ENCODE measurements around the gene SLC25A21.

Gene SLC25A21

DNA sequence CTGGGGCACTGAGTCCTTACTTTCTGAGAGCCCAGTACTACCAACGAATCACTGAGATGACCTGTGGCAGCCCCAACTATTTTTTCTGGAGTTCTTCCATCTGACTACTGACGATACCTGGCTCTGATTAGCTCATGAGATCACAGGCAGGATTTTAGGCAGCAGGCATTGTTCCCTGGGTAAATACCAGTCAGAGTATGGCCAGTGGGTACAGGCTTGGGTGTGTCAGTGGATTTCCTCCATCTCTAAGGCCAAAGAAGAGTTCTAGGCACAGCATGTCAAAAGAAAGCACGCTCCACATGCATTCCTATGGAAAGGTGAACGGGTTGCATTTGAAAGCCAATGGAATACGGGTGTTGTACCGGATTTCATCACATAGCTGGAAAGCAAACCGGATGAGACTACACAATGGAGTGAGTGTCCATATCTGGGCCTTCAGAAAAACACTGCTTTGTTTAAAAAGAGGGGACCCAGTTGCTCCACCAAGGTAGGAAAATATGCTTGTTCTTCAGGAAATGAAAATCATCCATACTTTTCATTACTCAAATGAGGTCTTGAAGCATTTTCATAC, 455.7 kb downstream of the SLC25A21 start:
- CTCF ChIA-PET: interaction anchor here (0.6 to 0.8 kb wide), 2 partner anchors 36 to 61 kb away, joined by 3 to 4 read pairs; no protein-coding TSS in a partner anchor
- H3K27ac ChIP-seq (ENCODE audit: extremely low read depth, low read depth, low read length): no peak overlapping the region
- no peaks in the 10 kb centered on the region for H3K36me3 ChIP-seq (ENCODE audit: control insufficient read depth in 2 of 2, insufficient read depth in 1 of 2, low read length in 2 of 2)
- POLR2A ChIA-PET: no interaction called here
- TF ChIP-seq ZNF791 (tag by site-specific recombination; IDR thresholded peaks at IDR 0.05) (no peak), ZNF837 (tag by site-specific recombination; IDR thresholded peaks at IDR 0.05) (no peak)
- H3K4me3 ChIP-seq (ENCODE audit: low read depth, low read length): no peak overlapping the region
- no peaks in the 10 kb centered on the region for H3K9me3 ChIP-seq (ENCODE audit: control insufficient read depth, insufficient read depth, low read depth, low read length)
- no peaks in the 10 kb centered on the region for H3K4me1 ChIP-seq (ENCODE audit: control insufficient read depth, insufficient read depth, low read length)

DNA sequence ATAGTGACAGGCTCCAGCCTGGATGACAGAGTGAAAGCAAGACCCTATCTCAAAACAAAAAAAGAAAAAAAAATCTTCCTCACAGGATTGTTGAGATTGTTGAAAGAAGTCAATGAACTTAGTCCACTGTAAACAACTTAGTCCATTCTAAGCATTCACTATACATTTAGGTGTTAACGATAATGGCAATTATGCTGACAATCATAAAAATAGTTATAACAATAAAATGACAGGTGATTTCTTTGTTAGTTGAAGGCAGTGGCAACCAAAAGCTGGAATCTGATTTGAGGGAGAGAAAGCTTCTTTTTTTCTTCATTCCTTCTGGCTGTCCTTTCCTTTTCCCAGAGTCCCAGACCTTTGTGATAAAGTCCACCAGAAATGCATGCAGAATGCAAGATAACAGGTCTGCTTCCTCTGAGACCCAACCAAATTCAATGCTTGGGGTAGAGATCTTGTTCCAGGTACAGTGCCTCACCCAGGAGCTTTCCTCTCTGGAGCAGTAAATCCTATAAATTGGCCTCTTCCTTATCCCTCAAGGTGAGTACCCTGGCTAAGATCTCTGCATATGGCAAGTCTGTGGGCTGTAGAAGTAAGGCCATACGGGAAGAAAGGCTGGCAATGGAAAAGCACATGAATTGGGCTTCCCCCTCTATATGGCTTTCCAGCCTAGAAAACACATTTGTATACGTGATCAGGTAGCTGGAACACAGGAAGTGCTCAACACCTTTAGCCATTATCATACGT, 458.3 kb downstream of the SLC25A21 start:
- Histone ChIP-seq H3K4me1 (ENCODE audit: control insufficient read depth, insufficient read depth, low read length) (no peaks in the 10 kb centered on the region), H3K4me3 (ENCODE audit: low read depth, low read length) (no peak overlapping the region), H3K36me3 (ENCODE audit: control insufficient read depth in 2 of 2, insufficient read depth in 1 of 2, low read length in 2 of 2) (no peaks in the 10 kb centered on the region), H3K9me3 (ENCODE audit: control insufficient read depth, insufficient read depth, low read depth, low read length) (no peaks in the 10 kb centered on the region), H3K27ac (ENCODE audit: extremely low read depth, low read depth, low read length) (no peak overlapping the region)
- TF ChIP-seq ZNF623 (tag by site-specific recombination; IDR thresholded peaks at IDR 0.05) (no peak), ZNF561 (tag by site-specific recombination; IDR thresholded peaks at IDR 0.05; ENCODE audit: borderline replicate concordance) (no peak), ZNF140 (tag by site-specific recombination; IDR thresholded peaks at IDR 0.05) (no peak), ZNF366 (tag by site-specific recombination; conservative IDR thresholded peaks at IDR 0.05) (no peak), MEIS1 (CRISPR knock-in tag; IDR thresholded peaks at IDR 0.05; ENCODE audit: borderline replicate concordance) (no peak), ZNF274 (IDR thresholded peaks at IDR 0.05; ENCODE audit: low read length) (no peak), ZNF274 (tag by site-specific recombination; IDR thresholded peaks at IDR 0.05; ENCODE audit: borderline replicate concordance) (no peak)
- TF ChIP-seq, protein P1, sequence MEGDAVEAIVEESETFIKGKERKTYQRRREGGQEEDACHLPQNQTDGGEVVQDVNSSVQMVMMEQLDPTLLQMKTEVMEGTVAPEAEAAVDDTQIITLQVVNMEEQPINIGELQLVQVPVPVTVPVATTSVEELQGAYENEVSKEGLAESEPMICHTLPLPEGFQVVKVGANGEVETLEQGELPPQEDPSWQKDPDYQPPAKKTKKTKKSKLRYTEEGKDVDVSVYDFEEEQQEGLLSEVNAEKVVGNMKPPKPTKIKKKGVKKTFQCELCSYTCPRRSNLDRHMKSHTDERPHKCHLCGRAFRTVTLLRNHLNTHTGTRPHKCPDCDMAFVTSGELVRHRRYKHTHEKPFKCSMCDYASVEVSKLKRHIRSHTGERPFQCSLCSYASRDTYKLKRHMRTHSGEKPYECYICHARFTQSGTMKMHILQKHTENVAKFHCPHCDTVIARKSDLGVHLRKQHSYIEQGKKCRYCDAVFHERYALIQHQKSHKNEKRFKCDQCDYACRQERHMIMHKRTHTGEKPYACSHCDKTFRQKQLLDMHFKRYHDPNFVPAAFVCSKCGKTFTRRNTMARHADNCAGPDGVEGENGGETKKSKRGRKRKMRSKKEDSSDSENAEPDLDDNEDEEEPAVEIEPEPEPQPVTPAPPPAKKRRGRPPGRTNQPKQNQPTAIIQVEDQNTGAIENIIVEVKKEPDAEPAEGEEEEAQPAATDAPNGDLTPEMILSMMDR (tag by site-specific recombination; IDR thresholded peaks at IDR 0.05): no peak
- POLR2A ChIA-PET: no interaction called here
- CTCF ChIA-PET: no interaction called here

DNA sequence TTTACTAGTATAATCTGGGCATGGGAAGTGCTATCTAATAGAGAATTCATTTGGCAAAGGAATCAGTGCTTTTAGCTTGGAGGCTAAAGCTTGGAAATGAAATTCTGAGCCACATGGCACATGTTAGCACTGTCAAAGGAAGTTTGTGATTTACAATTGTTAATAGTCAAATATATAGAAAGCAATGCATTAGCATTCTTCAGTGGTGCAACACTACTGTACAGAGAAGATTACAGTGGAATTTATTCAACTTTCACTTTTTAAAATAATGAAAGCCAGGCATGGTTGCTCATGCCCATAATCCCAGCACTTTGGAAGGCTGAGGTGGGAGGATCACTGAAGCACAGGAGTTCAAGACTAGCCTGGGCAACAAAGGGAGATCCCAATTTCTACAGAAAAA, 464.8 kb downstream of the SLC25A21 start:
- ChIA-PET CTCF (interaction anchor here (0.5 kb wide), 1 partner anchor 40 kb away, joined by 4 read pairs; no protein-coding TSS in a partner anchor), POLR2A (no interaction called here)
- no peaks in the 10 kb centered on the region for H3K36me3 ChIP-seq (ENCODE audit: control insufficient read depth in 2 of 2, insufficient read depth in 1 of 2, low read length in 2 of 2)
- no peak for TF ChIP-seq ZNF600 (tag by site-specific recombination; IDR thresholded peaks at IDR 0.05)
- TF ChIP-seq ZNF596 (tag by site-specific recombination; IDR thresholded peaks at IDR 0.05): no peak
- TF ChIP-seq ZNF629 (tag by site-specific recombination; IDR thresholded peaks at IDR 0.05): no peak
- TF ChIP-seq ZNF433 (tag by site-specific recombination; IDR thresholded peaks at IDR 0.05; ENCODE audit: low read depth): no peak
- TF ChIP-seq ZNF274 (IDR thresholded peaks at IDR 0.05; ENCODE audit: low read length): no peak
- TF ChIP-seq ZNF274 (tag by site-specific recombination; IDR thresholded peaks at IDR 0.05; ENCODE audit: borderline replicate concordance): no peak
- no peak for TF ChIP-seq GLIS1 (tag by site-specific recombination; IDR thresholded peaks at IDR 0.05)
- no peaks in the 10 kb centered on the region for H3K9me3 ChIP-seq (ENCODE audit: control insufficient read depth, insufficient read depth, low read depth, low read length)
- no peaks in the 10 kb centered on the region for H3K4me1 ChIP-seq (ENCODE audit: control insufficient read depth, insufficient read depth, low read length)
- no peak overlapping the region for H3K27ac ChIP-seq (ENCODE audit: extremely low read depth, low read depth, low read length)
- H3K4me3 ChIP-seq (ENCODE audit: low read depth, low read length): no peak overlapping the region

DNA sequence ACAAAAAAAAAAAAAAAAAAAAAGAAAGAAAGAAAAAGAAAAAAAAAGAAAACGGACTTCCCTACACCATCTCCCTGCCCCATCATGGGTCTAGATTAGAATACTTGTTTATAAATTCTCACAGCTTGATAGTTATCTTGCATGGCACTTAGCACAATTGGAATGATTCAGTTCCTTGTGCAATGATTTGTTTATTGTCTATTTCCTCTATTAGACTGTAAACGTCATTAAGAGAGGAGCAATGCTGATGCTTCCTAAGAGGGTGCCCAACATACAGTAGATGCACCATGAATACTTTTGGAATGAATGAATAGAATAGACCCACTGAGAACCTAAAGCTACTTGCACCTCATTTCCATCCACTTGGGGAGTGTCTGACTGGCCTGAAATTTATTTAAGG, 469.9 kb downstream of the SLC25A21 start:
- Histone ChIP-seq H3K9me3 (ENCODE audit: control insufficient read depth, insufficient read depth, low read depth, low read length) (no peaks in the 10 kb centered on the region), H3K4me1 (ENCODE audit: control insufficient read depth, insufficient read depth, low read length) (peaks cover 8% of the 10 kb centered on the region; the same call in 1 of the 2 replicates), H3K36me3 (ENCODE audit: control insufficient read depth in 2 of 2, insufficient read depth in 1 of 2, low read length in 2 of 2) (no peaks in the 10 kb centered on the region), H3K4me3 (ENCODE audit: low read depth, low read length) (no peak overlapping the region), H3K27ac (ENCODE audit: extremely low read depth, low read depth, low read length) (no peak overlapping the region)
- POLR2A ChIA-PET: no interaction called here
- CTCF ChIA-PET: interaction anchor here (0.7 kb wide), 1 partner anchor 144 kb away, joined by 3 read pairs; no protein-coding TSS in a partner anchor
- TF ChIP-seq REPIN1 (tag by site-specific recombination; IDR thresholded peaks at IDR 0.05; ENCODE audit: low read depth): no peak
- TF ChIP-seq ZNF112 (tag by site-specific recombination; IDR thresholded peaks at IDR 0.05): no peak
- TF ChIP-seq, protein P2, sequence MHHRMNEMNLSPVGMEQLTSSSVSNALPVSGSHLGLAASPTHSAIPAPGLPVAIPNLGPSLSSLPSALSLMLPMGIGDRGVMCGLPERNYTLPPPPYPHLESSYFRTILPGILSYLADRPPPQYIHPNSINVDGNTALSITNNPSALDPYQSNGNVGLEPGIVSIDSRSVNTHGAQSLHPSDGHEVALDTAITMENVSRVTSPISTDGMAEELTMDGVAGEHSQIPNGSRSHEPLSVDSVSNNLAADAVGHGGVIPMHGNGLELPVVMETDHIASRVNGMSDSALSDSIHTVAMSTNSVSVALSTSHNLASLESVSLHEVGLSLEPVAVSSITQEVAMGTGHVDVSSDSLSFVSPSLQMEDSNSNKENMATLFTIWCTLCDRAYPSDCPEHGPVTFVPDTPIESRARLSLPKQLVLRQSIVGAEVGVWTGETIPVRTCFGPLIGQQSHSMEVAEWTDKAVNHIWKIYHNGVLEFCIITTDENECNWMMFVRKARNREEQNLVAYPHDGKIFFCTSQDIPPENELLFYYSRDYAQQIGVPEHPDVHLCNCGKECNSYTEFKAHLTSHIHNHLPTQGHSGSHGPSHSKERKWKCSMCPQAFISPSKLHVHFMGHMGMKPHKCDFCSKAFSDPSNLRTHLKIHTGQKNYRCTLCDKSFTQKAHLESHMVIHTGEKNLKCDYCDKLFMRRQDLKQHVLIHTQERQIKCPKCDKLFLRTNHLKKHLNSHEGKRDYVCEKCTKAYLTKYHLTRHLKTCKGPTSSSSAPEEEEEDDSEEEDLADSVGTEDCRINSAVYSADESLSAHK (tag by site-specific recombination; IDR thresholded peaks at IDR 0.05): no peak
- TF ChIP-seq, protein P3, sequence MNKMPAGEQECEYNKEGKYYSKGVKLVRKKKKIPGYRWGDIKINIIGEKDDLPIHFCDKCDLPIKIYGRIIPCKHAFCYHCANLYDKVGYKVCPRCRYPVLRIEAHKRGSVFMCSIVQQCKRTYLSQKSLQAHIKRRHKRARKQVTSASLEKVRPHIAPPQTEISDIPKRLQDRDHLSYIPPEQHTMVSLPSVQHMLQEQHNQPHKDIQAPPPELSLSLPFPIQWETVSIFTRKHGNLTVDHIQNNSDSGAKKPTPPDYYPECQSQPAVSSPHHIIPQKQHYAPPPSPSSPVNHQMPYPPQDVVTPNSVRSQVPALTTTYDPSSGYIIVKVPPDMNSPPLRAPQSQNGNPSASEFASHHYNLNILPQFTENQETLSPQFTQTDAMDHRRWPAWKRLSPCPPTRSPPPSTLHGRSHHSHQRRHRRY (tag by site-specific recombination; IDR thresholded peaks at IDR 0.05): no peak
- TF ChIP-seq ZNF658 (tag by site-specific recombination; IDR thresholded peaks at IDR 0.05): no peak
- no peak for TF ChIP-seq ZBTB17 (tag by site-specific recombination; IDR thresholded peaks at IDR 0.05)
- TF ChIP-seq ZIC2 (tag by site-specific recombination; IDR thresholded peaks at IDR 0.05): no peak
